HepG2 (cell line): Measurements from ENCODE around the gene PRR11. TPM values are rescaled to one million over a fixed set of nuclear protein-coding genes. Genes with fewer than 3 reads are reported as not detected.

Source experiments
- ARHGAP35 ChIP-seq: sonication (generic); formaldehyde crosslinking; IDR thresholded peaks from 2 replicates; pipeline ENCODE4 v1.9.0; 2022; ENCODE audit warnings: mild to moderate bottlenecking, inconsistent platforms, moderate library complexity, missing genetic modification reagents, borderline replicate concordance
- CEBPB ChIP-seq: IDR thresholded peaks from 2 replicates; pipeline ENCODE4 v1.6.1; 2011; ENCODE audit warnings: low read depth, low read length, improper control_type of control experiment, borderline replicate concordance
- DNMT3B ChIP-seq: conservative IDR thresholded peaks from 2 replicates; pipeline ENCODE4 v1.6.1; 2016; ENCODE audit warnings: missing biosample characterization, control low read depth
- JUND ChIP-seq: sonication (generic); formaldehyde crosslinking; IDR thresholded peaks from 2 replicates; pipeline ENCODE4 v1.8.0; 2022; ENCODE audit warnings: mild to moderate bottlenecking, missing genetic modification reagents
- KLF12 ChIP-seq: sonication (generic); formaldehyde crosslinking; IDR thresholded peaks from 2 replicates; pipeline ENCODE4 v1.4.0; 2020; ENCODE audit warnings: missing genetic modification reagents, borderline replicate concordance
- KLF13 ChIP-seq: sonication (generic); formaldehyde crosslinking; IDR thresholded peaks from 2 replicates; pipeline ENCODE4 v1.4.0; 2020; ENCODE audit warnings: mild to moderate bottlenecking, missing genetic modification reagents
- RBAK ChIP-seq: sonication (generic); formaldehyde crosslinking; IDR thresholded peaks from 2 replicates; pipeline ENCODE4 v1.5.1; 2020; ENCODE audit warnings: mild to moderate bottlenecking, missing genetic modification reagents
- RNF219 ChIP-seq: sonication (generic); formaldehyde crosslinking; IDR thresholded peaks from 2 replicates; pipeline ENCODE4 v1.5.0; 2020; ENCODE audit warnings: mild to moderate bottlenecking, missing genetic modification reagents
- STAT5B ChIP-seq: sonication (generic); formaldehyde crosslinking; IDR thresholded peaks from 2 replicates; pipeline ENCODE4 v1.4.0; 2020; ENCODE audit warnings: missing genetic modification reagents
- ZBTB2 ChIP-seq: sonication (generic); formaldehyde crosslinking; IDR thresholded peaks from 2 replicates; pipeline ENCODE4 v1.8.0; 2022; ENCODE audit warnings: low read depth, missing genetic modification reagents
- ZFP41 ChIP-seq: sonication (generic); formaldehyde crosslinking; IDR thresholded peaks from 2 replicates; pipeline ENCODE4 v1.4.0; 2020; ENCODE audit warnings: mild to moderate bottlenecking, missing genetic modification reagents, borderline replicate concordance
- ZNF260 ChIP-seq: sonication (generic); formaldehyde crosslinking; IDR thresholded peaks from 2 replicates; pipeline ENCODE4 v1.4.0; 2020; ENCODE audit warnings: missing genetic modification reagents, low read depth, mild to moderate bottlenecking, borderline replicate concordance
- ZNF30 ChIP-seq: sonication (generic); formaldehyde crosslinking; IDR thresholded peaks from 2 replicates; pipeline ENCODE4 v1.5.0; 2020; ENCODE audit warnings: mild to moderate bottlenecking, missing genetic modification reagents
- ZNF362 ChIP-seq: sonication (generic); formaldehyde crosslinking; IDR thresholded peaks from 2 replicates; pipeline ENCODE4 v1.4.0; 2020; ENCODE audit warnings: missing genetic modification reagents, mild to moderate bottlenecking, borderline replicate concordance
- ZNF446 ChIP-seq: sonication (generic); formaldehyde crosslinking; IDR thresholded peaks from 2 replicates; pipeline ENCODE4 v1.5.0; 2020; ENCODE audit warnings: mild to moderate bottlenecking, missing genetic modification reagents
- ZNF451 ChIP-seq: sonication (generic); formaldehyde crosslinking; IDR thresholded peaks from 2 replicates; pipeline ENCODE4 v1.5.0; 2020; ENCODE audit warnings: mild to moderate bottlenecking, missing genetic modification reagents
- ZNF570 ChIP-seq: sonication (generic); formaldehyde crosslinking; IDR thresholded peaks from 2 replicates; pipeline ENCODE4 v1.4.0; 2020; ENCODE audit warnings: mild to moderate bottlenecking, missing genetic modification reagents, borderline replicate concordance
- ZNF639 ChIP-seq: conservative IDR thresholded peaks from 2 replicates; pipeline ENCODE4 v1.6.1; 2018; ENCODE audit warnings: missing genetic modification reagents
- ZNF713 ChIP-seq: sonication (generic); formaldehyde crosslinking; IDR thresholded peaks from 2 replicates; pipeline ENCODE4 v1.4.0; 2020; ENCODE audit warnings: mild to moderate bottlenecking, missing genetic modification reagents
- polyA plus RNA-seq, 8 experiments: library from polyadenylated mRNA; depleted of rRNA in 3 of 8; stranded (reverse) in 7 of 8; unstranded in 1 of 8; fragments of >200 nt; fragmentation: Illumina TruSeq in 4 of 8; extraction: Trizol in 4 of 8; gene quantifications; 2 replicates each; pipeline versions ENCODE4 v1.2.1 to v1.2.3, GENCODE V29; 2011 to 2016; ENCODE audit warnings: low read depth in 4 of 8, missing spikeins in 1 of 8, mixed read lengths in 1 of 8; ENCODE audit not compliant: insufficient read depth in 1 of 8
- total RNA-seq, 5 experiments: library from RNA; depleted of rRNA; stranded (reverse); fragments of >200 nt; fragmentation: Illumina TruSeq; extraction: Trizol; gene quantifications; 2 replicates each; pipeline ENCODE4 v1.2.3, GENCODE V29; 2016; ENCODE audit warnings: low read depth in 1 of 5

The PRR11 gene
- total and polyA plus RNA-seq, 2 of the 13 experiments (the other 11 are each of a cell fraction or from before 2014, with no cell fraction given) = 35.7 to 39.2 TPM

- TF ChIP-seq ZNF446 (CRISPR knock-in tag) (peak; percentile 64; the same call in 1 of the 2 replicates), RNF219 (CRISPR knock-in tag) (no peak), KLF13 (CRISPR knock-in tag) (no peak), ZNF713 (no peak), ZNF570 (no peak), JUND (CRISPR knock-in tag) (no peak), ZNF362 (CRISPR knock-in tag) (peak; percentile 97), STAT5B (CRISPR knock-in tag) (no peak; the same call in 1 of the 2 replicates), DNMT3B (no peak), ZBTB2 (no peak), ZNF30 (no peak), ZNF451 (CRISPR knock-in tag) (no peak), ARHGAP35 (0 out of 2 replicates have a peak, but pooled peaks have one; percentile 64), ZNF260 (CRISPR knock-in tag) (no peak), ZFP41 (no peak), CEBPB (no peak), KLF12 (CRISPR knock-in tag) (no peak), RBAK (CRISPR knock-in tag) (0 out of 2 replicates have a peak, but pooled peaks have one; percentile 19), ZNF639 (CRISPR knock-in tag) (0 out of 2 replicates have a peak, but pooled peaks have one; percentile 17)
These were observed 666 bp upstream of the PRR11 start, which contains the start of gene SKA2 (continued) for GRCh38 chr17:59154721-59155438.
